IMR-90 (cell line): Measurements from ENCODE around the gene CPNE4.

Experiments used
- CEBPB ChIP-seq: IDR thresholded peaks from 2 replicates; pipeline ENCODE4 v1.6.1; 2012; ENCODE audit warnings: low read depth, low read length, improper control_type of control experiment
- CHD1 ChIP-seq: IDR thresholded peaks from 2 replicates; pipeline ENCODE4 v1.6.1; 2012; ENCODE audit warnings: low read depth, low read length, improper control_type of control experiment
- CTCF ChIP-seq: conservative IDR thresholded peaks from 2 replicates; pipeline ENCODE4 v1.5.1; 2012; ENCODE audit warnings: mild to moderate bottlenecking, low read depth, low read length, improper control_type of control experiment
- MXI1 ChIP-seq: IDR thresholded peaks from 2 replicates; pipeline ENCODE4 v1.6.1; 2012; ENCODE audit warnings: low read depth, mild to moderate bottlenecking, low read length, moderate library complexity, borderline replicate concordance
- POLR2A ChIP-seq: IDR thresholded peaks from 2 replicates; pipeline ENCODE4 v1.6.1; 2012; ENCODE audit warnings: mild to moderate bottlenecking, low read depth, low read length
- RAD21 ChIP-seq: IDR thresholded peaks from 2 replicates; pipeline ENCODE4 v1.6.1; 2012; ENCODE audit warnings: low read length, improper control_type of control experiment
- RCOR1 ChIP-seq: IDR thresholded peaks from 2 replicates; pipeline ENCODE4 v1.6.1; 2012; ENCODE audit warnings: mild to moderate bottlenecking, low read length, improper control_type of control experiment; ENCODE audit not compliant: insufficient replicate concordance
- SMC3 ChIP-seq: fragments of 150-350 bp; IDR thresholded peaks from 2 replicates; pipeline ENCODE4 v1.6.1; 2016; ENCODE audit warnings: low read depth, mild to moderate bottlenecking, antibody characterized with exemption, low read length, moderate library complexity

DNA sequence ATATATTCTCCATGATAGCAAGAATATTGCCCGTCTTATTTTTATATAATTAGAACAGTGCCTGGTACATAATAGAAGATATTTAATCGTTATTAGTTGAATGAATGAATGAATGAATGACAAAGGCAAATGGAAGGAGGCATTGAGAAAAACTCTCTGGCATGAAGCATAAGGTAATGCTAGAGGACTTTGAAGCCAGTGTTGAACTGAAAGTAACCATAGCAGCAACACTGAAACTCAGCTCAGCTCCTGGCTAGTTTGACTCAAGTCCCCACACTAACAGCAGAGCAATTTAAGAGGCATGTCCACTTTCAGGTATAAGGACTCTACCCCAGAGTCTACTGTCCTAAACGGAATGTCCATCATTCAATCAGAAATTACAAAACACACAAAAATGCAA is 227.0 kb downstream of the CPNE4 start:
- TF ChIP-seq CTCF (no peak), RAD21 (no peak), RCOR1 (no peak), POLR2A (no peak), CHD1 (no peak), SMC3 (no peak), MXI1 (no peak), CEBPB (no peak)
